ENCODE measurements around the gene EPRS1. TPM values are rescaled to one million over a fixed set of nuclear protein-coding genes. Genes with fewer than 3 reads are reported as not detected.
"Not testable (repeated sequence)": the region's sequence is repeated elsewhere in the genome, so short reads cannot be mapped to it uniquely, and the experiment has no call there.

The EPRS1 gene
- total and polyA plus RNA-seq, 2 of the 4 experiments (the other 2 are of a cell fraction): 48.0 to 159 TPM

- Histone ChIP-seq H4K91ac (ENCODE audit: insufficient read depth, low read depth, low read length) (peak within 1 kb of the TSS; percentile 83), H3K27ac (ENCODE audit: insufficient read depth, low read length) (peak within 1 kb of the TSS; percentile 64), H2AK5ac (ENCODE audit: low read depth, low read length) (peak within 1 kb of the TSS; percentile 52; the same call in 1 of the 2 replicates), H4K8ac (ENCODE audit: low read depth in 2 of 2, low read length in 2 of 2) (peak within 1 kb of the TSS; percentile 68 to 97), H2BK20ac (ENCODE audit: low read depth, low read length) (no peak within 1 kb of the TSS), H3K79me1 (ENCODE audit: low read depth in 1 of 2, low read length in 2 of 2) (peaks cover 4 to 19% of the 10 kb centered on the region in 2 experiments), H3K9me1 (ENCODE audit: insufficient read depth, low read length) (no peaks in the 10 kb centered on the region), H3K36me3 (ENCODE audit: control insufficient read depth, insufficient read depth, low read length) (no peaks in the 10 kb centered on the region), H2BK120ac (ENCODE audit: low read depth, low read length) (peak within 1 kb of the TSS; percentile 67; the same call in 1 of the 2 replicates), H3K4me3 (ENCODE audit: insufficient read depth, low read depth, low read length) (peak within 1 kb of the TSS; percentile 82), H4K5ac (ENCODE audit: low read depth, low read length) (peak within 1 kb of the TSS; percentile 84), H3K4me1 (ENCODE audit: control insufficient read depth, insufficient read depth, low read length) (no peaks in the 10 kb centered on the region), H4K20me1 (ENCODE audit: insufficient read depth, low read length) (no peaks in the 10 kb centered on the region), H2AK9ac (replicated peaks; ENCODE audit: low read depth, low read length, poor library complexity) (peak within 1 kb of the TSS; percentile 63), H2BK15ac (ENCODE audit: low read depth, low read length) (no peak within 1 kb of the TSS), H3K14ac (replicated peaks; ENCODE audit: low read depth, low read length) (peak within 1 kb of the TSS; percentile 93), H3K56ac (ENCODE audit: extremely low read depth, insufficient read depth, low read length) (peak within 1 kb of the TSS; percentile 89), H3K18ac (ENCODE audit: low read depth, low read length) (peak within 1 kb of the TSS; percentile 67), H2AFZ (replicated peaks; ENCODE audit: low read length, poor library complexity) (peak within 1 kb of the TSS; percentile 92), H2BK5ac (ENCODE audit: low read depth, low read length, poor library complexity, severe bottlenecking) (peak within 1 kb of the TSS; percentile 37), H3K23ac (ENCODE audit: low read depth, low read length) (peak within 1 kb of the TSS; percentile 94), H3K9ac (ENCODE audit: low read depth, low read length) (peak within 1 kb of the TSS; percentile 90), H3K27me3 (ENCODE audit: control insufficient read depth, insufficient read depth, low read length) (no peaks in the 10 kb centered on the region), H3K4ac (ENCODE audit: low read depth, low read length) (peak within 1 kb of the TSS; percentile 95), H3K9me3 (ENCODE audit: control insufficient read depth, insufficient read depth, low read length) (no peaks in the 10 kb centered on the region), H3K4me2 (ENCODE audit: low read depth, low read length) (peak within 1 kb of the TSS; percentile 88)
- CTCF ChIA-PET: interaction anchor here (0.6 to 1.5 kb wide), 3 partner anchors 15 to 427 kb away, joined by 3 to 4 read pairs (median 3); no protein-coding TSS in a partner anchor
- POLR2A ChIA-PET (ENCODE audit: unreplicated experiment): interaction anchor here (0.6 kb wide), 1 partner anchor 51 kb away, joined by 5 read pairs; no protein-coding TSS in a partner anchor
- no TSS peak for BruUV-seq (replicated peaks)
- in situ Hi-C loops (cut with MboI; ENCODE audit: low sequenced_read_pairs) (no loop called here), dilution Hi-C loops (cut with HindIII; ENCODE audit: low sequenced_read_pairs, unreplicated experiment) (no loop called here), intact Hi-C loops (cut with micrococcal nuclease) (no loop called here)
- 2% methylated on average over 8 of the region's 35 CpGs; no CpG with 5 or more reads in 1 of the 2 experiments for WGBS, 2 experiments (ENCODE audit: extremely low coverage in 2 of 2, insufficient read length in 1 of 2)
- ATAC-seq (ENCODE audit: low read depth): peak; percentile 68
- peak; percentile 93 for DNase-seq
- TF ChIP-seq RAD21 (IDR thresholded peaks at IDR 0.05; ENCODE audit: low read length) (no peak), MAZ (IDR thresholded peaks at IDR 0.05; ENCODE audit: borderline replicate concordance, low read depth, low read length) (peak; percentile 51; the same call in 1 of the 2 replicates), USF2 (IDR thresholded peaks at IDR 0.05; ENCODE audit: low read depth, low read length) (peak; percentile 59; the same call in 1 of the 2 replicates), RCOR1 (IDR thresholded peaks at IDR 0.05; ENCODE audit: insufficient replicate concordance, low read length) (peak; percentile 59)
These were observed 43.6 kb upstream of the EPRS1 start, which contains the start of gene BPNT1 for GRCh38 chr1:220089650-220090556. BPNT1 (minus strand) TSS chr1:220089788; CDS start chr1:220079846, 9,942 bp downstream.

GRCh38 chr1:220086261-220086686 lies 40.0 kb upstream of the EPRS1 start:
- intact Hi-C loops (cut with micrococcal nuclease); CTCF ChIA-PET: not testable (repeated sequence)
- peaks cover 0 to 16% of the 10 kb centered on the region in 2 experiments; a peak in 3 of 4 replicates for H3K79me1 ChIP-seq (ENCODE audit: low read depth in 1 of 2, low read length in 2 of 2)

More at GRCh38 chr1:220086261-220086686, 40.0 kb upstream of the EPRS1 start:
- in situ Hi-C loops (cut with MboI; ENCODE audit: low sequenced_read_pairs); H3K14ac ChIP-seq (replicated peaks; ENCODE audit: low read depth, low read length); H2AK5ac ChIP-seq (ENCODE audit: low read depth, low read length); H3K9me1 ChIP-seq (ENCODE audit: insufficient read depth, low read length); H3K18ac ChIP-seq (ENCODE audit: low read depth, low read length); H4K20me1 ChIP-seq (ENCODE audit: insufficient read depth, low read length); H2AK9ac ChIP-seq (replicated peaks; ENCODE audit: low read depth, low read length, poor library complexity); H3K9me3 ChIP-seq (ENCODE audit: control insufficient read depth, insufficient read depth, low read length); H4K5ac ChIP-seq (ENCODE audit: low read depth, low read length); H3K36me3 ChIP-seq (ENCODE audit: control insufficient read depth, insufficient read depth, low read length); POLR2A ChIA-PET (ENCODE audit: unreplicated experiment); dilution Hi-C loops (cut with HindIII; ENCODE audit: low sequenced_read_pairs, unreplicated experiment); H3K56ac ChIP-seq (ENCODE audit: extremely low read depth, insufficient read depth, low read length); H4K91ac ChIP-seq (ENCODE audit: insufficient read depth, low read depth, low read length); H3K23ac ChIP-seq (ENCODE audit: low read depth, low read length); H3K4me3 ChIP-seq (ENCODE audit: insufficient read depth, low read depth, low read length); H2AFZ ChIP-seq (replicated peaks; ENCODE audit: low read length, poor library complexity); H4K8ac ChIP-seq (ENCODE audit: low read depth in 2 of 2, low read length in 2 of 2); H2BK120ac ChIP-seq (ENCODE audit: low read depth, low read length); H3K27ac ChIP-seq (ENCODE audit: insufficient read depth, low read length); H3K9ac ChIP-seq (ENCODE audit: low read depth, low read length); H2BK5ac ChIP-seq (ENCODE audit: low read depth, low read length, poor library complexity, severe bottlenecking); BruUV-seq (replicated peaks); H3K4me1 ChIP-seq (ENCODE audit: control insufficient read depth, insufficient read depth, low read length); H3K4me2 ChIP-seq (ENCODE audit: low read depth, low read length); H2BK20ac ChIP-seq (ENCODE audit: low read depth, low read length); H3K27me3 ChIP-seq (ENCODE audit: control insufficient read depth, insufficient read depth, low read length); ATAC-seq (ENCODE audit: low read depth); DNase-seq; H2BK15ac ChIP-seq (ENCODE audit: low read depth, low read length); H3K4ac ChIP-seq (ENCODE audit: low read depth, low read length): not testable (repeated sequence)
- WGBS, 2 experiments (ENCODE audit: extremely low coverage in 2 of 2, insufficient read length in 1 of 2): no CpG with 5 or more reads among the region's 15 CpGs
